Esophagus muscularis mucosa (tissue), 4 donors: Measurements from ENCODE around the gene LIN52. TPM values are rescaled to one million over a fixed set of nuclear protein-coding genes. Genes with fewer than 3 reads are reported as not detected.

Experiments used
- DNase-seq: peaks from one replicate; pipeline ENCODE4 v3.0.0-alpha.2; 2017; ENCODE audit errors: extremely low spot score
- H3K27ac ChIP-seq, 4 donors: fragments of 200-600 bp; sonication (generic); replicated peaks in 1 of 4; 1 replicate in 3 of 4; 2 replicates in 1 of 4; pipeline ENCODE4 v1.5.1; 2016 to 2019; ENCODE audit warnings: mild to moderate bottlenecking in 1 of 4
- H3K27me3 ChIP-seq, 4 donors: fragments of 200-600 bp; sonication (generic); one replicate each; pipeline versions ENCODE4 v1.5.1 to v1.6.0; 2016 to 2019
- H3K36me3 ChIP-seq, 4 donors: fragments of 200-600 bp; sonication (generic); one replicate each; pipeline ENCODE4 v1.5.1; 2016 to 2019
- H3K4me1 ChIP-seq, 4 donors: fragments of 200-600 bp; sonication (generic); one replicate each; pipeline ENCODE4 v1.5.1; 2016 to 2019
- H3K4me3 ChIP-seq, 4 donors: fragments of 200-600 bp; sonication (generic); 1 replicate in 2 of 4; 2 replicates in 2 of 4; pipeline ENCODE4 v1.5.1; 2016 to 2019; ENCODE audit warnings: mild to moderate bottlenecking in 4 of 4, moderate library complexity in 1 of 4
- H3K9me3 ChIP-seq, 4 donors: fragments of 200-600 bp; sonication (generic); 1 replicate in 3 of 4; 2 replicates in 1 of 4; pipeline ENCODE4 v1.5.1; 2016 to 2019
- EP300 ChIP-seq: sonication (generic); formaldehyde crosslinking; IDR thresholded peaks from one replicate; pipeline ENCODE4 v1.6.1; 2017; ENCODE audit warnings: antibody characterized with exemption
- POLR2A ChIP-seq: fragments of 450-650 bp; IDR thresholded peaks from one replicate; pipeline ENCODE4 v1.6.1; 2017; ENCODE audit warnings: antibody characterized with exemption, moderate library complexity, mild to moderate bottlenecking, low read depth
- POLR2AphosphoS5 ChIP-seq, 2 donors: sonication (generic); formaldehyde crosslinking; IDR thresholded peaks; one replicate each; pipeline ENCODE4 v1.6.1; 2017; ENCODE audit warnings: antibody characterized with exemption in 2 of 2
- WGBS: methylation state at CpG from one replicate; pipeline ENCODE4 v1.1.5; 2018; 5-methylcytosine and 5-hydroxymethylcytosine counted together
- intact Hi-C: fragments of 100-400 bp; cut with DNase I; formaldehyde crosslinking; loops from one replicate; pipeline ENCODE4 v1.15.1; 2023
- total RNA-seq, 4 donors: library from RNA; depleted of rRNA; stranded (reverse); fragments of >200 nt; gene quantifications; one replicate each; pipeline versions ENCODE4 v1.1.0 to v1.2.1, GENCODE V29; 2016
- TF ChIP-seq, protein P1 (sequence below), 3 experiments: fragments of 200-600 bp in 2 of 3; fragments of 450-650 bp in 1 of 3; sonication (generic) in 2 of 3; IDR thresholded peaks; one replicate each; pipeline ENCODE4 v1.5.1; 2017 to 2019; ENCODE audit warnings: antibody characterized with exemption in 3 of 3, mild to moderate bottlenecking in 2 of 3, moderate library complexity in 1 of 3

Gene LIN52
- total RNA-seq, 4 donors from 2014 or later, result 8.4 to 13.5 (median 11.7) TPM

DNA sequence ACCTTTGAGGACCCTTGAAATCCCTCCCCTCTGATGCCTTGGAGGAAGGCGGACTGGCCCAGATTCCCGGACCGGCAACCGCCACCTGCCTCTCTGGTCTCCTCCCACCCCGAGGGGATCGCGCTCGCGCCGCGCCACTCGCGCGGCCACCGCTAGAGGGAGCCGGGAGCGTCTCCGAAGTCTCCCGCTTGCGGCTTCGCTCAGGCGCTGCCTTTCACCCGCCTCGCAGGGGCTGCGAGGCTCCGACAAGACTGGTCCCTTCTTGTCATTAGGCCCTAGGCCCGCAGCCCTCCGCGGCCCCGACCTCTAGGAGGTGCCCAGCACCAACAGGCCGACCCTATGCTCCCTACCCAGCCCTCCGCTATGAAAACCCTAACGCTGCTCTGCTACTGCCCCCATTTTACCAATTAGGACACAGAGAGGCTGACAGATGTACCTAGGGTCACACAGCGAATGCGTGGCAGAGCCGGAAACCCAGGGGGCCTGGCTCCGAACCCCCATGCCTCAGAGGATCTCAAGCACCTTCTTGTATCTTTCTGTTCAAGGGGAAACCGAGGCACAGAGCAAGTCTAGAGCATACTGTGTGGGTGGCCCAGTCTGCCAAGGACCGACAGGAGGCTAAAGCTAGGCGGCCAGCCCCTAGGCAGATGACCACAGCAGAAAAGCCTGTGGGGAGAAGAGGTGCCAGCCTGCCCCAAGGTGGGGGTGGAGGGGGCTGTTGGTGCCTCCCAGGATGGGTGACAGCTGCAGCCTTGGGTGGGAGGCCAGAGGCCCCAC, 133.1 kb downstream of the LIN52 start:
- no peak for DNase-seq
- WGBS, result 10% methylated on average over 35 of the region's 40 CpGs

DNA sequence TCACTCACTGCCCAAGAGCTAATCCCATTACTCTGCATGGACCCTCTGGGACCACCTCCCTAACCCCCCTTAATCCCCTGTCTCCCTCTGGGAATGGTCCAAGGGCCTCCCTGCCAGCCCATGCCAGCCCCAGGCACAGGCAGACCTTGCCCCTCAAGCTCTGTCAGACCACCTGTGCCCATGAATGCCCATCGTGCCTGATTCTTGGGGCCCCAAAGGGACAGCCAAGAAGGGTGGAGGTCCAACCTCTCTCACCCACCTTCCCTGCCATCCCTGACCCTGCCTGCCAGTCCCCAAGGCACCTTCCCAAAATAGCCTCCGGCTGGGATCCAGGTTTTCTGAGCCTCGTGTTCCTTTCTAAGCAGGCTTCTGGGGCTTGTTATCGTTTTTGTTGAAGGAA, 133.7 kb downstream of the LIN52 start:
- WGBS, result 42% methylated on average over 4 of the region's 4 CpGs
- TF ChIP-seq, protein P1, sequence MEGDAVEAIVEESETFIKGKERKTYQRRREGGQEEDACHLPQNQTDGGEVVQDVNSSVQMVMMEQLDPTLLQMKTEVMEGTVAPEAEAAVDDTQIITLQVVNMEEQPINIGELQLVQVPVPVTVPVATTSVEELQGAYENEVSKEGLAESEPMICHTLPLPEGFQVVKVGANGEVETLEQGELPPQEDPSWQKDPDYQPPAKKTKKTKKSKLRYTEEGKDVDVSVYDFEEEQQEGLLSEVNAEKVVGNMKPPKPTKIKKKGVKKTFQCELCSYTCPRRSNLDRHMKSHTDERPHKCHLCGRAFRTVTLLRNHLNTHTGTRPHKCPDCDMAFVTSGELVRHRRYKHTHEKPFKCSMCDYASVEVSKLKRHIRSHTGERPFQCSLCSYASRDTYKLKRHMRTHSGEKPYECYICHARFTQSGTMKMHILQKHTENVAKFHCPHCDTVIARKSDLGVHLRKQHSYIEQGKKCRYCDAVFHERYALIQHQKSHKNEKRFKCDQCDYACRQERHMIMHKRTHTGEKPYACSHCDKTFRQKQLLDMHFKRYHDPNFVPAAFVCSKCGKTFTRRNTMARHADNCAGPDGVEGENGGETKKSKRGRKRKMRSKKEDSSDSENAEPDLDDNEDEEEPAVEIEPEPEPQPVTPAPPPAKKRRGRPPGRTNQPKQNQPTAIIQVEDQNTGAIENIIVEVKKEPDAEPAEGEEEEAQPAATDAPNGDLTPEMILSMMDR (IDR thresholded peaks at IDR 0.05), result no peak
- TF ChIP-seq EP300 (no peak), POLR2AphosphoS5 (IDR thresholded peaks at IDR 0.05) (no peak), POLR2A (no peak)
- intact Hi-C loops, result no loop called here
- Histone ChIP-seq H3K27ac (no peak overlapping the region), H3K36me3 (no peaks in the 10 kb centered on the region), H3K4me1 (peaks cover 4 to 11% (median 9%) of the 10 kb centered on the region in 4 donors), H3K4me3 (no peak overlapping the region), H3K27me3 (peaks cover 0 to 51% (median 9%) of the 10 kb centered on the region in 4 donors), H3K9me3 (no peaks in the 10 kb centered on the region)
- no peak for DNase-seq

More for the DNA sequence above, 133.1 kb downstream of the LIN52 start:
- Histone ChIP-seq H3K9me3 (no peaks in the 10 kb centered on the region), H3K27ac (no peak overlapping the region), H3K36me3 (no peaks in the 10 kb centered on the region), H3K4me1 (peaks cover 4 to 11% (median 9%) of the 10 kb centered on the region in 4 donors), H3K27me3 (peaks cover 0 to 51% (median 9%) of the 10 kb centered on the region in 4 donors), H3K4me3 (peak overlapping the region; percentile 6 to 48 (median 39))
- intact Hi-C loops, result loop anchor here (1.0 kb wide), 1 partner anchor 33 kb away; no protein-coding TSS in a partner anchor
- no peak for TF ChIP-seq POLR2A
- no peak for TF ChIP-seq POLR2AphosphoS5 (IDR thresholded peaks at IDR 0.05)
- TF ChIP-seq, protein P1 (IDR thresholded peaks at IDR 0.05), result peak; percentile 70 to 98 (median 89)
- TF ChIP-seq EP300, result no peak

DNA sequence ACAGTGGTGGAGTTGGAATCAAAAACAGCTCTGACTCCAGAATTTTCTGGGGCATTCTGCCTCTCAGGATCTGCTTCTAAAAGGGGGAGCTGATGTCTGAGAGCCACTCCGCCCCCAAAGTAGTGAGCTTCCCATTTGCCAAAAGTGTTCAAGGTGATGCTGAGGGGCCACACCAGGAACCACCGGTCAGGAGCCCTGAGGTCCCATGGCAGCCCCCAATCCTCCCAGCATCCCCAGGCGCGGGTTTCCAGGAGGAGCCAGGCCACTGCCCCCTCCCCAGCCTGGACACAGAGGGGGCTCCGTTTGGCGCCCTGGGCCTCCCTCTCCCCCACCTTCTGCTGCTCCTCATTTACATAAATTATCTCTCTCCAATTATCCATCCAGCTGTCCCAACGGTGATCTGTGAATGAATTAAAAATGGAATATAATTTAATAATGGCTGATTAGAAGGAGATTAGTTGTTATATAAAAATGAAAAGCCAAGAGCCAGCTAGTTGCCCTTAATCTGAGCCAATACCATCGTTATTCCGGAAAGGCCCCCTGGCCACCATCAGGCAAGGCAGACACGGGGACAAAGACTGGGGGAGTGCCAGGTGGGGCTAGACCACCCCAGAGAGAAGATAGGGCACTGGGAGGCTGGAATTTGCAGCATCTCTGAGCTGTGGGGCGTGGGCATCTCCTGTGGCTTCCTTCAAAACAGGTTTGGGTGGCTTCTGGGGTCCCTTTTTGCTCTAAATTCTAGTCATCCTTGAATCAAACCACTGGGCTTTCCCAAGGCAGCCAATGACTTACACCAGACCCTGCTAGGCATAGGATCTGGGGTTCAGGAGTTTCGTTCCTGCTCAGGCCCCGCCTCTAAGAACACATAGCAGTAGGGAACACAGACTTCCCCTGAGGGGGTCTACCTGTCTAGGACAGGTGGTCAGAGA, 134.8 kb downstream of the LIN52 start:
- WGBS, result 71% methylated on average over 11 of the region's 13 CpGs
- Histone ChIP-seq H3K27ac (no peak overlapping the region), H3K36me3 (no peaks in the 10 kb centered on the region), H3K4me1 (peaks cover 4 to 11% (median 9%) of the 10 kb centered on the region in 4 donors), H3K27me3 (peaks cover 0 to 55% (median 9%) of the 10 kb centered on the region in 4 donors), H3K4me3 (no peak overlapping the region), H3K9me3 (no peaks in the 10 kb centered on the region)
- DNase-seq, result no peak
- TF ChIP-seq POLR2A (no peak), POLR2AphosphoS5 (IDR thresholded peaks at IDR 0.05) (no peak), EP300 (no peak)
- TF ChIP-seq, protein P1 (IDR thresholded peaks at IDR 0.05), result no peak
- intact Hi-C loops, result no loop called here

DNA sequence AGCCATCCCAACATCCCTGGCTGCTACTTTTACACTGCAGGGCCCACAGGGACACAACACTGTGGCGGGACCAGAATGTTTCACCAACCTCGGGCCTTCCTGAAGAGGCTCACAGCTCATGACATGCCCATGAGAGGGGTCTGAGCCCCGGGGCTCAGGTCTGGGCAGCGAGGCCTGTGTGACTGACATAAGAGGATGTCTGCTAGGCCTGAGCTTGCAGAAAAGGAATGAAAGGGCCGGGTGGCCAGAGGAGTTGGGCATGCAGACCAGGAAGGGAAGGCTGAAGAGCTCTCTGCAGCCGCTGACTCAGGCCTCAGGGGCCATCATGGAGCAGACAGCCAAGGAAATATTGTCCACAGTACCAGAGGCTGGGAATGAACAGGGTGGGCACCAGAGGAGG, 136.2 kb downstream of the LIN52 start:
- WGBS, result 88% methylated on average over 4 of the region's 6 CpGs
- Histone ChIP-seq H3K36me3 (no peaks in the 10 kb centered on the region), H3K4me1 (peaks cover 4 to 11% (median 9%) of the 10 kb centered on the region in 4 donors), H3K27ac (no peak overlapping the region), H3K27me3 (peaks cover 0 to 56% (median 9%) of the 10 kb centered on the region in 4 donors), H3K4me3 (no peak overlapping the region), H3K9me3 (no peaks in the 10 kb centered on the region)
- no peak for TF ChIP-seq POLR2A
- no peak for TF ChIP-seq EP300
- TF ChIP-seq, protein P1 (IDR thresholded peaks at IDR 0.05), result no peak
- no peak for TF ChIP-seq POLR2AphosphoS5 (IDR thresholded peaks at IDR 0.05)
- no peak for DNase-seq
- intact Hi-C loops, result no loop called here
